Mammary epithelial cell (primary cell): ENCODE results near the gene BANP.
"Not testable (repeated sequence)": the region's sequence is repeated elsewhere in the genome, so short reads cannot be mapped to it uniquely, and the experiment has no call there.

Experiments
- EZH2 ChIP-seq: IDR thresholded peaks from 2 replicates; pipeline ENCODE4 v1.6.1; 2012; ENCODE audit warnings: low read length, inconsistent platforms, borderline replicate concordance
- TF ChIP-seq, protein P1 (sequence below), 2 donors: IDR thresholded peaks in 1 of 2; conservative IDR thresholded peaks in 1 of 2; 2 replicates each; pipeline ENCODE4 v1.5.1; 2011 to 2012; ENCODE audit warnings: inconsistent platforms in 2 of 2, low read length in 2 of 2, mild to moderate bottlenecking in 2 of 2, control low read depth in 1 of 2, low read depth in 1 of 2; ENCODE audit not compliant: insufficient read depth in 1 of 2; ENCODE audit errors: extremely low read depth in 1 of 2

DNA sequence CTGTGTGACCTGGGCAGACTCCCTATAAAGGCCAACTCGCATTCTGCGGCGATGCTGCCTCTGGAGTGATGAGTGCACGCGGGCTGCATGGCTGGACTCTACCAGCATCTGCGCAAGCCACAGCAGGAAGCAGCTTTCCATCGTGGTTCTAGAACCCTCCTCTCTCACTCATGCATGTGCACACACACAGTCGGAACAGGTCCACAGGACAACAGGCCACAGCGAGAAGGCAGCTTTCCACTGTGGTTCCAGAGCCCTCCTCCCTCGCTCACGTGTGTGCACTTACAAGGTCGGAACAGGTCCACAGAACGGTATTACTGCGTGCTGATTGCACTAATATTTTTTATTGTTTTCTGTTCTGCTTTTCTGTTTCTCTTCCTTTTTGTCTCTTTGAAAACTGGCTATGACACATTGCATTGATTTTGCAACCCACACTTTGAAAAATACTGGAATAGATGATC, 92.9 kb downstream of the BANP start:
- TF ChIP-seq, protein P1, sequence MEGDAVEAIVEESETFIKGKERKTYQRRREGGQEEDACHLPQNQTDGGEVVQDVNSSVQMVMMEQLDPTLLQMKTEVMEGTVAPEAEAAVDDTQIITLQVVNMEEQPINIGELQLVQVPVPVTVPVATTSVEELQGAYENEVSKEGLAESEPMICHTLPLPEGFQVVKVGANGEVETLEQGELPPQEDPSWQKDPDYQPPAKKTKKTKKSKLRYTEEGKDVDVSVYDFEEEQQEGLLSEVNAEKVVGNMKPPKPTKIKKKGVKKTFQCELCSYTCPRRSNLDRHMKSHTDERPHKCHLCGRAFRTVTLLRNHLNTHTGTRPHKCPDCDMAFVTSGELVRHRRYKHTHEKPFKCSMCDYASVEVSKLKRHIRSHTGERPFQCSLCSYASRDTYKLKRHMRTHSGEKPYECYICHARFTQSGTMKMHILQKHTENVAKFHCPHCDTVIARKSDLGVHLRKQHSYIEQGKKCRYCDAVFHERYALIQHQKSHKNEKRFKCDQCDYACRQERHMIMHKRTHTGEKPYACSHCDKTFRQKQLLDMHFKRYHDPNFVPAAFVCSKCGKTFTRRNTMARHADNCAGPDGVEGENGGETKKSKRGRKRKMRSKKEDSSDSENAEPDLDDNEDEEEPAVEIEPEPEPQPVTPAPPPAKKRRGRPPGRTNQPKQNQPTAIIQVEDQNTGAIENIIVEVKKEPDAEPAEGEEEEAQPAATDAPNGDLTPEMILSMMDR (conservative IDR thresholded peaks at IDR 0.05 in 1 of 2, IDR thresholded peaks at IDR 0.05 in 1 of 2; ENCODE audit: extremely low read depth in 1 of 2, insufficient read depth in 1 of 2, low read depth in 1 of 2, low read length in 2 of 2) = not testable (repeated sequence)
- not testable (repeated sequence) for TF ChIP-seq EZH2
